Hepatocyte (in vitro differentiated cells): ENCODE data around the gene NLRX1.
"Not testable (repeated sequence)": the region's sequence is repeated elsewhere in the genome, so short reads cannot be mapped to it uniquely, and the experiment has no call there.

Experiments used
- CTCF ChIP-seq: fragments of 200-600 bp; sonication (generic); IDR thresholded peaks from 2 replicates; pipeline ENCODE4 v1.5.1; 2016; ENCODE audit warnings: antibody characterized with exemption, mild to moderate bottlenecking; ENCODE audit not compliant: poor library complexity
- EZH2 ChIP-seq: fragments of 200-600 bp; sonication (generic); IDR thresholded peaks from 2 replicates; pipeline ENCODE4 v1.6.1; 2016; ENCODE audit warnings: antibody characterized with exemption, mild to moderate bottlenecking, borderline replicate concordance

- TF ChIP-seq CTCF, EZH2: not testable (repeated sequence)
Observed at GRCh38 chr11:119191265-119191664, 22.7 kb downstream of the NLRX1 start.
